Endothelial cell of umbilical vein (primary cell): ENCODE results near the gene ZNF490. TPM values are rescaled to one million over a fixed set of nuclear protein-coding genes. Genes with fewer than 3 reads are reported as not detected.

Experiments used
- BruUV-seq: library from RNA; stranded (reverse); fragments of 400-500 nt; replicated peaks from 2 replicates; lab custom pipeline; 2021; lab: Mats Ljungman, UMichigan
- CTCF ChIA-PET: fragments of 300-600, 350-600 bp; sonication (Branson Sonifier 250); formaldehyde crosslinking; loops from one replicate; lab custom pipeline; 2021; ENCODE audit warnings: antibody characterized with exemption, inconsistent platforms; lab: Charles Lee
- POLR2A ChIA-PET: fragments of 300-600, 350-600 bp; sonication (Branson Sonifier 250); formaldehyde crosslinking; loops from one replicate; lab custom pipeline; 2021; ENCODE audit warnings: antibody characterized with exemption, inconsistent platforms; lab: Charles Lee
- DNase-seq: peaks from one replicate; pipeline ENCODE4 v3.0.0-alpha.2; 2011; ENCODE audit warnings: low read depth, low spot score
- FAIRE-seq: peaks from 2 replicates; lab custom pipeline; 2011; peaks lifted over from hg19 to GRCh38; lab: Jason Lieb, UNC
- H2AFZ ChIP-seq: 2 replicates; pipeline ENCODE4 v1.6.0; 2012; ENCODE audit warnings: low read depth, low read length, control low read depth, inconsistent platforms
- H3K27ac ChIP-seq: 2 replicates; pipeline ENCODE4 v1.5.1; 2011; ENCODE audit warnings: low read depth, mild to moderate bottlenecking, control low read depth, low read length, moderate library complexity; ENCODE audit not compliant: insufficient read depth
- H3K27me3 ChIP-seq, 2 experiments: 2 replicates each; pipeline versions ENCODE4 v1.6.0 to v1.6.1; 2011; ENCODE audit warnings: low read length in 2 of 2, mixed read lengths in 1 of 2; ENCODE audit not compliant: control insufficient read depth in 2 of 2, insufficient read depth in 2 of 2
- H3K36me3 ChIP-seq, 2 experiments: 2 replicates in 1 of 2; 3 replicates in 1 of 2; pipeline ENCODE4 v1.5.1; 2011; ENCODE audit warnings: low read length in 2 of 2, mild to moderate bottlenecking in 1 of 2, moderate library complexity in 1 of 2; ENCODE audit not compliant: control insufficient read depth in 2 of 2, insufficient read depth in 2 of 2; ENCODE audit errors: extremely low read depth in 1 of 2
- H3K4me1 ChIP-seq: 3 replicates; pipeline ENCODE4 v1.5.1; 2011; ENCODE audit warnings: mild to moderate bottlenecking, low read length; ENCODE audit not compliant: control insufficient read depth, insufficient read depth; ENCODE audit errors: extremely low read depth
- H3K4me2 ChIP-seq: 2 replicates; pipeline ENCODE4 v1.6.1; 2011; ENCODE audit warnings: low read length, control low read depth, mixed read lengths; ENCODE audit not compliant: insufficient read depth
- H3K4me3 ChIP-seq, 3 experiments: fragments of 200-600 bp in 1 of 3; sonication (generic), shearing (Covaris generic) in 1 of 3; replicated peaks in 1 of 3; 2 replicates each; pipeline ENCODE4 v1.5.1; 2011 to 2016; ENCODE audit warnings: control low read depth in 3 of 3, low read length in 3 of 3, mild to moderate bottlenecking in 2 of 3, inconsistent platforms in 1 of 3, low read depth in 1 of 3, moderate library complexity in 1 of 3; ENCODE audit not compliant: insufficient read depth in 1 of 3
- H3K79me2 ChIP-seq: 2 replicates; pipeline ENCODE4 v1.6.0; 2012; ENCODE audit warnings: low read length, inconsistent platforms; ENCODE audit not compliant: control insufficient read depth, insufficient read depth
- H3K9ac ChIP-seq: replicated peaks from 2 replicates; pipeline ENCODE3; 2011; ENCODE audit warnings: low read length, control low read depth; ENCODE audit not compliant: insufficient read depth; ENCODE audit errors: extremely low read depth
- H3K9me1 ChIP-seq: replicated peaks from 3 replicates; pipeline ENCODE4 v1.6.0; 2011; ENCODE audit warnings: mild to moderate bottlenecking, low read length; ENCODE audit not compliant: control insufficient read depth, insufficient read depth; ENCODE audit errors: extremely low read depth
- H3K9me3 ChIP-seq: replicated peaks from 2 replicates; pipeline ENCODE4 v1.5.1; 2012; ENCODE audit warnings: low read length, inconsistent platforms; ENCODE audit not compliant: control insufficient read depth, insufficient read depth
- H4K20me1 ChIP-seq: replicated peaks from 2 replicates; pipeline ENCODE3; 2011; ENCODE audit warnings: mild to moderate bottlenecking, low read length; ENCODE audit not compliant: control insufficient read depth, insufficient read depth; ENCODE audit errors: extremely low read depth
- EZH2 ChIP-seq: IDR thresholded peaks from 2 replicates; pipeline ENCODE4 v1.6.1; 2012; ENCODE audit warnings: borderline replicate concordance, low read depth, mild to moderate bottlenecking, moderate library complexity, low read length, inconsistent platforms; ENCODE audit not compliant: severe bottlenecking
- FOS ChIP-seq: IDR thresholded peaks from 2 replicates; pipeline ENCODE4 v1.6.1; 2011; ENCODE audit warnings: mild to moderate bottlenecking, low read length, moderate library complexity, borderline replicate concordance; ENCODE audit not compliant: insufficient read depth
- GATA2 ChIP-seq: IDR thresholded peaks from 2 replicates; pipeline ENCODE4 v1.7.0; 2011; ENCODE audit warnings: low read depth, mild to moderate bottlenecking, moderate library complexity, mixed read lengths, low read length; ENCODE audit not compliant: insufficient read length, insufficient read depth
- JUN ChIP-seq: IDR thresholded peaks from 2 replicates; pipeline ENCODE4 v1.6.1; 2011; ENCODE audit warnings: borderline replicate concordance, low read depth; ENCODE audit not compliant: insufficient read length, insufficient read depth
- MYC ChIP-seq: IDR thresholded peaks from one replicate; pipeline ENCODE4 v1.6.1; 2011; ENCODE audit warnings: mild to moderate bottlenecking, low read depth, low read length
- POLR2A ChIP-seq: IDR thresholded peaks from 2 replicates; pipeline ENCODE4 v1.6.1; 2012; ENCODE audit warnings: low read depth, mild to moderate bottlenecking, control low read depth, low read length
- POLR2AphosphoS5 ChIP-seq: IDR thresholded peaks from 2 replicates; pipeline ENCODE4 v1.6.1; 2012; ENCODE audit warnings: low read depth, mild to moderate bottlenecking, control low read depth, low read length, moderate library complexity; ENCODE audit not compliant: insufficient read depth
- dilution Hi-C: fragments of 300-500 bp; cut with MboI; formaldehyde crosslinking; loops from one replicate; pipeline ENCODE4 v1.15.0; 2019; ENCODE audit warnings: low sequenced_read_pairs; ENCODE audit not compliant: extremely low pct_ligation_motif_present
- intact Hi-C: fragments of 100-400 bp; cut with micrococcal nuclease; formaldehyde crosslinking; loops from one replicate; pipeline ENCODE4 v1.10.0; 2022
- polyA plus RNA-seq, 4 experiments: library from polyadenylated mRNA; depleted of rRNA in 3 of 4; stranded (reverse) in 3 of 4; unstranded in 1 of 4; fragments of >200 nt; gene quantifications; 2 replicates each; pipeline versions ENCODE4 v1.2.1 to v1.2.3, GENCODE V29; 2011 to 2012; ENCODE audit warnings: missing spikeins in 1 of 4
- total RNA-seq: library from RNA; stranded (reverse); gene quantifications from 2 replicates; pipeline ENCODE4 v1.2.3, GENCODE V29; 2021
- TF ChIP-seq, protein P1 (sequence below): IDR thresholded peaks from 2 replicates; pipeline ENCODE4 v1.6.1; 2011; ENCODE audit not compliant: insufficient read depth, insufficient read length
- TF ChIP-seq, protein P2 (sequence below), 2 donors: IDR thresholded peaks; 1 replicate in 1 of 2; 2 replicates in 1 of 2; pipeline ENCODE4 v1.5.1; 2011; ENCODE audit warnings: low read length in 2 of 2, mild to moderate bottlenecking in 2 of 2, moderate library complexity in 2 of 2, control low read depth in 1 of 2, inconsistent platforms in 1 of 2, low read depth in 1 of 2; ENCODE audit not compliant: insufficient read depth in 1 of 2; ENCODE audit errors: extremely low read depth in 1 of 2

Gene ZNF490
- total and polyA plus RNA-seq, 2 donors (not counting 3 experiments of a cell fraction or from before 2014, with no cell fraction given) = 1.4 to 5.7 TPM

DNA sequence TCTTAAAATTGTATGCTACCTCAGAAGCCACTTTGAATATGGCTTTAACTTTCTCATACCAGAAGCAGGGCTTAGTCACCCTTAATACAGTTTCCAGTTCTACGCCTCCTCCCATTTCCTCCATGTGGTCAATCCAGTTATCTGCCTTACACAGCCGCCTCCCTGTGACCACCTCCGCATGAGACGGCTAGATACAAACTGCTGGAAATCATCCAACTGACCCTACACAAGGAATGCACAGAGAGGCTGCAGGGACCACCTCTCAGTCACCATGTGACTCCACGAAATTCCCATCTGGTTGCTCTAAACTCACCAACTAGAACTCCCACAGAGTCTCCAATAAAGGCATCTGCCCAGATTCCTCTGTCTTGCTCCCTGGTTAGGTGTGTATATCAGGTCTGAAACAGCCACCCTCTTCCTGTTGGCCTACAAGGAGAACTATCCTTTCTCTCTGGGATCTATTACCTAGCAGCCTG, 66.2 kb downstream of the ZNF490 start:
- H3K9me3 ChIP-seq = no peaks in the 10 kb centered on the region
- POLR2A ChIA-PET = no interaction called here
- no TSS peak for BruUV-seq

More for the DNA sequence above, 66.2 kb downstream of the ZNF490 start:
- Histone ChIP-seq H3K9me1 (no peaks in the 10 kb centered on the region), H3K79me2 (peaks cover 23% of the 10 kb centered on the region), H2AFZ (no peak overlapping the region), H3K27me3 (no peaks in the 10 kb centered on the region), H3K4me2 (peak overlapping the region; percentile 5), H3K36me3 (peaks cover 0 to 2% of the 10 kb centered on the region in 2 experiments), H3K4me1 (peaks cover 9% of the 10 kb centered on the region), H3K27ac (peak overlapping the region; percentile 37), H3K9ac (no peak overlapping the region), H3K4me3 (no peak overlapping the region), H4K20me1 (peaks cover 2% of the 10 kb centered on the region)
- DNase-seq (peak; percentile 76), FAIRE-seq (peak; percentile 15)
- TF ChIP-seq FOS (peak; percentile 40), JUN (peak; percentile 2), POLR2AphosphoS5 (peak; percentile 56), EZH2 (no peak), MYC (no peak), GATA2 (peak; percentile 55), POLR2A (no peak)
- TF ChIP-seq, protein P1, sequence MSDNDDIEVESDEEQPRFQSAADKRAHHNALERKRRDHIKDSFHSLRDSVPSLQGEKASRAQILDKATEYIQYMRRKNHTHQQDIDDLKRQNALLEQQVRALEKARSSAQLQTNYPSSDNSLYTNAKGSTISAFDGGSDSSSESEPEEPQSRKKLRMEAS = no peak
- TF ChIP-seq, protein P2, sequence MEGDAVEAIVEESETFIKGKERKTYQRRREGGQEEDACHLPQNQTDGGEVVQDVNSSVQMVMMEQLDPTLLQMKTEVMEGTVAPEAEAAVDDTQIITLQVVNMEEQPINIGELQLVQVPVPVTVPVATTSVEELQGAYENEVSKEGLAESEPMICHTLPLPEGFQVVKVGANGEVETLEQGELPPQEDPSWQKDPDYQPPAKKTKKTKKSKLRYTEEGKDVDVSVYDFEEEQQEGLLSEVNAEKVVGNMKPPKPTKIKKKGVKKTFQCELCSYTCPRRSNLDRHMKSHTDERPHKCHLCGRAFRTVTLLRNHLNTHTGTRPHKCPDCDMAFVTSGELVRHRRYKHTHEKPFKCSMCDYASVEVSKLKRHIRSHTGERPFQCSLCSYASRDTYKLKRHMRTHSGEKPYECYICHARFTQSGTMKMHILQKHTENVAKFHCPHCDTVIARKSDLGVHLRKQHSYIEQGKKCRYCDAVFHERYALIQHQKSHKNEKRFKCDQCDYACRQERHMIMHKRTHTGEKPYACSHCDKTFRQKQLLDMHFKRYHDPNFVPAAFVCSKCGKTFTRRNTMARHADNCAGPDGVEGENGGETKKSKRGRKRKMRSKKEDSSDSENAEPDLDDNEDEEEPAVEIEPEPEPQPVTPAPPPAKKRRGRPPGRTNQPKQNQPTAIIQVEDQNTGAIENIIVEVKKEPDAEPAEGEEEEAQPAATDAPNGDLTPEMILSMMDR (IDR thresholded peaks at IDR 0.05; ENCODE audit: extremely low read depth in 1 of 2, insufficient read depth in 1 of 2, low read depth in 1 of 2, low read length in 2 of 2) = no peak
- dilution Hi-C loops (no loop called here), intact Hi-C loops (no loop called here)
- CTCF ChIA-PET = interaction anchor here (1.1 to 1.2 kb wide), 2 partner anchors 453 kb away, joined by 3 read pairs; no protein-coding TSS in a partner anchor
